C4-2B (cell line): ENCODE data around the gene MCF2L2.

Experiments
- ZFX ChIP-seq: fragments of 450-650 bp; IDR thresholded peaks from 2 replicates; pipeline ENCODE4 v1.6.1; 2017
- TF ChIP-seq, protein P1 (sequence below): fragments of 450-650 bp; conservative IDR thresholded peaks from 2 replicates; pipeline ENCODE4 v1.5.1; 2017; ENCODE audit warnings: mild to moderate bottlenecking

DNA sequence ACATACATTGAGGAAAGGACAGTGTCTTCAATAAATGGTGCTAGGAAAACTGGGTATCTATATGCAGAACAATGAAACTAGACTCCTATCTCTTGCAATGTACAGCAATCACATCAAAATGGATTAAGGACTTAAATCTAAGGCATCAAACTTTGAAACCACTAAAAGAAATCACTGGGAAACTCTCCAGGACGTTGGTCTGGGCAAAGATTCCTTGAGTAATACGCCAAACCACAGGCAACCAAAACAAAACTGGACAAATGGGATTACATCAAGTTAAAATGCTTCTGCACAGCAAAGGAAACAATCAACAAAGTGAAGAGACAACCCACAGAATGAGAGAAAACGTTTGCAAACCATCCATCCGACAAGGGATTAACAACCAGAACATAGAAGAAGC is 280.4 kb downstream of the MCF2L2 start:
- TF ChIP-seq, protein P1, sequence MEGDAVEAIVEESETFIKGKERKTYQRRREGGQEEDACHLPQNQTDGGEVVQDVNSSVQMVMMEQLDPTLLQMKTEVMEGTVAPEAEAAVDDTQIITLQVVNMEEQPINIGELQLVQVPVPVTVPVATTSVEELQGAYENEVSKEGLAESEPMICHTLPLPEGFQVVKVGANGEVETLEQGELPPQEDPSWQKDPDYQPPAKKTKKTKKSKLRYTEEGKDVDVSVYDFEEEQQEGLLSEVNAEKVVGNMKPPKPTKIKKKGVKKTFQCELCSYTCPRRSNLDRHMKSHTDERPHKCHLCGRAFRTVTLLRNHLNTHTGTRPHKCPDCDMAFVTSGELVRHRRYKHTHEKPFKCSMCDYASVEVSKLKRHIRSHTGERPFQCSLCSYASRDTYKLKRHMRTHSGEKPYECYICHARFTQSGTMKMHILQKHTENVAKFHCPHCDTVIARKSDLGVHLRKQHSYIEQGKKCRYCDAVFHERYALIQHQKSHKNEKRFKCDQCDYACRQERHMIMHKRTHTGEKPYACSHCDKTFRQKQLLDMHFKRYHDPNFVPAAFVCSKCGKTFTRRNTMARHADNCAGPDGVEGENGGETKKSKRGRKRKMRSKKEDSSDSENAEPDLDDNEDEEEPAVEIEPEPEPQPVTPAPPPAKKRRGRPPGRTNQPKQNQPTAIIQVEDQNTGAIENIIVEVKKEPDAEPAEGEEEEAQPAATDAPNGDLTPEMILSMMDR, result no peak
- no peak for TF ChIP-seq ZFX
